HG03575 (cell line): ENCODE results near the gene IER3.

Experiments
- ATAC-seq: cut with Tn5 transposase; IDR thresholded peaks from one replicate; pipeline ENCODE4 v1.9.1; 2021; ENCODE audit not compliant: unreplicated experiment, insufficient number of reproducible peaks, low FRiP score; ENCODE audit errors: extremely low read depth

IER3 gene

DNA sequence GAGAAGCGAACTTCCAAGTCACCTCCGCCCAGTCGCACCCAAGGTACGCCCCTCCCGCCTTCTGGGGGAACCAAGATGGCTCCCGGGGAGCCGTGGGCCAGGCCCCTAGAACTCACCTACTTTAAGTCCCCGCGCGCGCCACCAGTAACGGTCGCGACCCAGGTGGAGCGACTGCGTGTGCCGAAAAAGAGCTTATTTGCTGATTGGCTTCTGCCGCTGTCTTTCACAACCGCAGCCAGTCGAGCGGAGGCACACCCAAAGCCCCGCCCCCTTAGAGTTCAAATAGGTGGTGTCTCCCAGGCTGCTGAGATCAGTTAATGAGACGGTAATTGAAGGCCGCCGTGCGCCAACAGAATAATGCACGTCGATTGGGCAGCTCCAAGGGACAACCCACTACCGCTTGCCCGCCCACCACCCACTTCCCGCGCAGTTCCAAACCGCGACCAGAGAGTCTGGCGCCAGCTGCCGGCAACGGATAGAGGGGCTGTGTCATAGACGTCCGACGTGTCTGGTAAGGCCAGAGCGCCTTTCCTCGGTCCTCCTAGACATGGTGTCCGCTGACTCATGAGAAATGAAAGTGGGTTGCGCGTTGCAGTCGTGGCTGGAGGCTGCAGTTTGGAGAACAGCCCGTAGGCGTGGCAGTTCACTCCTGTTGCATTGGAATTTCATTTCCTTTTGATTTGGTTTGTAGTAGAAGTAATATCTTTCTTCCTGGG, 27.1 kb downstream of the IER3 start, which contains the start of gene MDC1:
MDC1 (minus strand) TSS at position 153 of the 716 bp plus-strand sequence. CDS start 2,106 bp downstream, outside the sequence.
- ATAC-seq: peak; percentile 34

DNA sequence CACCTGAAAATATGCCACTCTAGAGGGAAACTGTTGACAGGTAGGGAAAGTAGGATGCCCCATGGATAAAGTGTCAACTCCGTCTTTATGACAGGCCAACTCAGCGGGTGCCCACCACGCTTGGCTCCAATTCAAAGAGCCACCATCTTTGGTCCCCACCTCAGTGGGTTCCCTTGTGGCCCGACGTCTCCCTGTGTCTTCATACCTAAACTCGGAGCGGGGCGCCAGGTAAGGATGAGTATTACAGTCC, 27.5 kb downstream of the IER3 start:
- ATAC-seq: no peak

DNA sequence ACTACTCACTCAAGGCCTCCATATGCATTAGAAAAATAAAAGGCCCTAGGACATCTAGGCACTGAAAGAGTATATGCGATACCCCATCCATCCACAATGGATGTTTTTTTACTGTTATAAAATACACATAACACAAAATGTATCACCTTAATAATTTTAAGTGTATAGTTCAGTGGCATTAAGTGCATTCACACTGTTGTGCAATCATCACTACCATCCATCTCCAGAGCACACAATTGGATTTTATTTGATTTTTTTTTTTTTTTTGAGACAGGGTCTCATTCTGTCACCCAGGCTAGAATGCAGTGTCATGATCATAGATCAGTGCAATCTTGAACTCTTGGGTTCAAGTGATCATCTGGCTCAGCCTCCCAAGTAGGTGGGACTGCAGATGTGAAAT, 30.1 kb downstream of the IER3 start:
- no peak for ATAC-seq

DNA sequence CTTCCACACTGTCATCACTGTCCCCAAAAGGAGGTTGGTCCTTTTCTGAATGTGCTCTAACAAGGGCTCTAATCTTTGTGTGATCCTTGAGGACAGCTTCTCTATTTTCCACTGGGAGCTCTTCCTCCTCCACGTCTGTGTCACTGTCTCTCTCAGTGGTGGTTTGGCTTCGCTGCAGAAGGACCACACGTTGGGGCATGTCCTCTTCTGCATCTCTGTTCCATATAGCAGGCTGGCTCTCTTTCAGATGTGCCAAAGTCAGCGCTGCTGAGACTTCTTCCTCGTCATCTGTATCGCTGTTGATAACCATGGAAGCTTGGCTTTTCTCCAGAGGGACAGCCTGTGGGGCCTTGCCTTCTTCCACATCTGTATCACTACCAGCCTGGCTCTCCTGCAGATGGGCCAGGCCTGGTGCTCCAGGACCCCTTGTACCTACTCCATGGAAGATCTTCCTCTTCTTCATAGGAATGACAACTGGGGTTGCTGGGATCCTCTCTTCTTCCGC, 31.9 kb downstream of the IER3 start:
- ATAC-seq: no peak

DNA sequence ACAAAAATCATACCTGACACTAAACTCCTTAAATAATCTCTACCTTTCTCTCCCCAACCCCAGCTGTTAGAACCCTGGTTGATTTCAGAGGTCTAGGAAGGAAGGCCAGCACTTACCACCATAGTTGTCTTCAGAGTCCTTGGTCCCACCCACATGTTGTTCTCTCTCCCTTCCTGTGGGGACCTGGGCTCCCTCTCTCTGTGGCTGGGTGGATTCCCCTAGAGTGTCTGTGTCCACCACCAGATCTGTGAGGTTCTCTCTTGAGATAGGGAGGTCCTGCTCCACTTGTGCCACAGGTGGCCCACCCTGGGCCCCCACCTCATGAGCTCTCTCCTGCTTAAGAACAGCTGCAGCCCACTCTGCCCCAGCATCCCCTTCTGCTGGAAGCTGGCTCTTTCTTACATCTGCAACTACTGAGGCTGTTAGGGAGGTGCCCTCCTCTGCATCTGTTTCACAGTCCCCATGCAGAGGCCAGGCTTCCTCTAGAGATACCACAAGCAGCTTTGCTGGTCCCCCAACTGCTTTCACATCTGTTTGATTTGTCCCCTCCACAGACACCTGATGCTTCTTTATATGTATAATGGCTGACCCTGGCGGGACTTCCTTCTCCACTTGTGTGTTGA, 32.5 kb downstream of the IER3 start:
- no peak for ATAC-seq

DNA sequence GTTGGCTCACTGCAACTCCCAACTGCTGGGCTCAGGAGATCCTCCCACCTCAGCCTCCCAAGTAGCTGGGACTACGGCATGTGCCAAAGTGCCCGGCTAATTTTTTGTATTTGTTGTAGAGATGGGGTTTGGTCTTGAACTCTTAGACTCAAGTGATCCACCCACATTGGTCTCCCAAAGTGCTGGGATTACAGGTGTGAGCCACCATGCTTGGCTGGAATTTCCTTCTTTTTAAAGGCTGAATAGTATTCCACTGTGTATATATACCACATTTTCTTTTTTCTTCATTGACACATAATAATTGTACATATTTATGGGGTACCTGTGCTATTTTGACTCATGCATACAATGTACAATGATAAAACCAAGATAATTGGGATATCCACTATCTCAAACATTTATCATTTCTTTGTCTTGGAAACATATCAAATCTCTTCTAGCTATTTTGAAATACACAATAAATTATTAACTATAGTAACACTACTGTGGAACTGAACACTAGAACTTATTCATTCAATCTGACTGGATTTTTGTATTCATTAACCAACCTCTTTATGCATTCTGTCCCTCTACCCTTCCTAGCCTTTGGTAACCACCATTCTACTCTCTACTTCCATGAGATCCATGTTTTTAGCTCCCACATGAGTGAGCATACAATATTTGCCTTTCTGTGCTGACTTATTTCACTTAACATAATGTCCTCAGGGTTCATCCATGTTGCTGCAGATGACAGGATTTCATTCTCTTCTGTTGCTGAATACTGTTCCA, 35.1 kb downstream of the IER3 start:
- no peak for ATAC-seq

DNA sequence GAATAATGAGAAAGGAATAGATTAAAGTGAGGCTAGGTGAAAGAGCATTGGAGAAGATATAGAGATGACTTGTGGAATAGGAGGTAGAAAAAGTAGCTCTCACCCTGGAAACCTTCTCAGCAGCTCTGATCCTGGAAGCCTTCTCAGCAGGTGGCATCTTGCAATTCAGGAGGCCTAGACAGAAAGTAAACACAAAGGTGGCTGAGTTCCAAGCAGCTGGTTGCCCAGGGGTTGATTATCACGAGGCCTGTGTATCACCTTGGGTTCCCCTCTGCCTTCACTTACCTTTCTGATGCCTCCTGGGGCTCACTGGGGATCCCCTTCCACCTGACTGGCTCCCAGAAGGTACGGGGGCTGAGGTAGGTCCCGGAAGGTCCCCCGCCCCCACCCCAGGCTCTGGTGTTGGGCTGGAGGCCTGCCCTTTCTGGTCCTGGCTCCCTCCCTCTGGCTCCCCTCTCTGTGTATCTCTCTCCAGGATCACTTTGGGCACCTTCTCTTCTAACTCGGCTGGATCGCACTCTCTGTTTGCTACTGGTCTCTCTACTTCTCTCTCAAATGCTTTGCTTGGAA, 37.0 kb downstream of the IER3 start:
- no peak for ATAC-seq

DNA sequence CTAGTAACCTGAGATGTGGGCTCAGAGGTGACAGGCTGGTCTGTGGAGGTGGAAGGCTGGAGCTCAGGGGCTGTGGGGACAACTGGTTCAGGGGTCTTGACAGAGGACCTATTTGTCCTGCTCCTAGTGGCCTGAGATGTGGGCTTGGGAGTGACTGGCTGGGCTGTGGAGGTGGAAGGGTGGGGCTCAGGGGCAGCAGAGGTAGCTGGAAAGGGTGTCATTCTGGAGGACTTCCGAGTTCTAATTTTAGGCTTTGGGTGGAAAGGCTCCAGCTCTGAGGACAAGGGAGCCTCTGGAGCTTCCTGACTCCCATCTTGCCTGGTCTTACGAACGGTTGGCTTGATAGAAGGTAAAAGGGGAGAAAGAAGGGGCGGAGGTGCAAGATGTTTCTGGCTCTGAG, 38.7 kb downstream of the IER3 start:
- no peak for ATAC-seq

DNA sequence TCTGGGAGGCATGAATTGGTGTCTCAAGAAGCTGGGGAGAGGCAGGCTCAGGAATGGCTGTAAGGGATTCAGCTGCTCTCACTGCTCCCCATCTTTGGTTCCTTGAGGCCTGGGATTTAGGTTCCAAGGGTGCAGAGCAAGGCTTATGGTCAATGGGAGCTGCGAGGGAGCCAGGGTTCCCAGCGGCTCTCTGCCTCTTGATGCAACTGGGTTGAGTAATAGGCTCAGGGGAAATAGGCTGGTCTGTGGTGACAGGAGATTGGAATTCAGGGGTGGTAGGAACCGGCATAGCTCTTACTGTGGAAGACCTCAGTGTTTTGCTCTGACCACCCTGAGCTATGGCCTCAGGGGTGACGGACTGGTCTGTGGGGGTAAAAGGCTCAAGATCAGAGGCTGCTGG, 40.5 kb downstream of the IER3 start:
- ATAC-seq: no peak

DNA sequence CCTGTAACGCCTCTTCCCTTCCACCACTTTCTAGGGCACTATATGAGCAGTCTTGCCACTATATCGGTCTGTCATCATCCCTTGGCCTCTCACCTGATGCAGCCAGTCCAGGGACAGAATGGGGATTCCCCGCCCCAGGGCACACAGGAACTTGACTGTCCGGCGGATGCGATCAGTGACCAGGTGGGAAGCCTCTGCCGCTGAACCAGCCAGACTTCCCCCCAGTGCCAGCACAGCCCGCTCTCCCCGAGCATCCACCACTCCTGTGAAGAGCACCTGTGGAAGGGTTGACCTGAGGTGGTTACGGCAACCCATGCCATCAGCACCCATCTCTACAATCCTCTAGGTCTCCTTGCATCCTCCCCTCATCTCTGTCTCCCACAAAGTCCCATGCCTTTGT, 41.3 kb downstream of the IER3 start:
- ATAC-seq: no peak

DNA sequence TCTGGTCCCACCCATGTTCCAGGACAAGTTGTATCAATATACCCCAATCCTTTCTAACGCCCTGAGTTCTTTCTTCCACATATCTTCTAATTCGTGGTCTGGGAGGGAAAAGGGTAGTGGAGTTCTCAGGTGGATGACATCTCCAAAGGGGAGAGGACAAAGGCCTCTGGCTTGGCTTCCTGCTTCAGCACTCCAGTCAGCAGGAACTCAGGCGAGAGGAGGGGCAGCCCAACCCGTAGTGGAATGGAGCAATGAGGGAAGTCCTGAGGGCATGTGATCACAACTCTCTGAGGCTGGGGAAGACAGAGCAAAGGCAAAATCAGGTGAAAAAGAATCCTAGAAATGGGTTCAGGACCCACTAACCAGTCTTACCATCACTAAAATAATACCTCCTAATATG, 44.0 kb downstream of the IER3 start:
- ATAC-seq: no peak

DNA sequence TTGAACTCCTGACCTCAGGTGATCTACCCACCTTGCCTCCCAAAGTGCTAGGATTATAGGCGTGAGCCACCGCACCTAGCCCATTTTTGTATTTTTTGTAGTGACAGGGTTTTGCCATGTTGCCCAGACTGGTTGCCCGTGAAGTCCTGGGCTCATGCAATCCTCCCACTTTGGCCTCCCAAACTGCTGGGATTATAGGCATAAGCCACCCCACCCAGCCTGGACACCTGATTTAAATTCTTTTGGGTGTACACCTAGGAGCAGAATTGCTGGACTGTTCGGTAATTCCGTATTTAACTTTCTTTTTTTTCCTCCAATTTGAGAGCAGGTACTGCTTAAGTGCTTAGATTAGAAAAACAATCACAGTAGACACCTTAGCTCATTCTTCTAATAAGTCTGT, 47.9 kb downstream of the IER3 start:
- no peak for ATAC-seq
